Duodenal mucosa (tissue), 2 donors: ENCODE data around the gene AVP.
A peak's percentile ranks its signal among the peaks of the same experiment; 100 is the strongest.
"Not testable (repeated sequence)": the region's sequence is repeated elsewhere in the genome, so short reads cannot be mapped to it uniquely, and the experiment has no call there.

ENCODE experiments used
- H3K27ac ChIP-seq: one replicate; pipeline ENCODE4 v1.7.0; 2013; ENCODE audit warnings: low read depth, low read length
- H3K27me3 ChIP-seq, 2 donors: one replicate each; pipeline ENCODE4 v1.7.0; 2013; ENCODE audit warnings: low read length in 2 of 2, control low read depth in 1 of 2; ENCODE audit not compliant: insufficient read depth in 2 of 2, control insufficient read depth in 1 of 2
- H3K36me3 ChIP-seq, 2 donors: one replicate each; pipeline ENCODE4 v1.7.0; 2013; ENCODE audit warnings: low read length in 2 of 2, control low read depth in 1 of 2; ENCODE audit not compliant: insufficient read depth in 2 of 2, control insufficient read depth in 1 of 2
- H3K4me1 ChIP-seq, 2 donors: one replicate each; pipeline ENCODE4 v1.7.0; 2013; ENCODE audit warnings: low read length in 2 of 2, control low read depth in 1 of 2; ENCODE audit not compliant: insufficient read depth in 2 of 2, control insufficient read depth in 1 of 2
- H3K4me3 ChIP-seq, 2 donors: one replicate each; pipeline ENCODE4 v1.7.0; 2013; ENCODE audit warnings: low read length in 2 of 2, low read depth in 1 of 2
- H3K9ac ChIP-seq, 2 donors: one replicate each; pipeline ENCODE4 v1.7.0; 2013; ENCODE audit warnings: low read length in 2 of 2, low read depth in 1 of 2
- H3K9me3 ChIP-seq, 2 donors: one replicate each; pipeline ENCODE4 v1.7.0; 2013; ENCODE audit warnings: low read length in 2 of 2, control low read depth in 1 of 2; ENCODE audit not compliant: control insufficient read depth in 1 of 2

AVP gene

DNA sequence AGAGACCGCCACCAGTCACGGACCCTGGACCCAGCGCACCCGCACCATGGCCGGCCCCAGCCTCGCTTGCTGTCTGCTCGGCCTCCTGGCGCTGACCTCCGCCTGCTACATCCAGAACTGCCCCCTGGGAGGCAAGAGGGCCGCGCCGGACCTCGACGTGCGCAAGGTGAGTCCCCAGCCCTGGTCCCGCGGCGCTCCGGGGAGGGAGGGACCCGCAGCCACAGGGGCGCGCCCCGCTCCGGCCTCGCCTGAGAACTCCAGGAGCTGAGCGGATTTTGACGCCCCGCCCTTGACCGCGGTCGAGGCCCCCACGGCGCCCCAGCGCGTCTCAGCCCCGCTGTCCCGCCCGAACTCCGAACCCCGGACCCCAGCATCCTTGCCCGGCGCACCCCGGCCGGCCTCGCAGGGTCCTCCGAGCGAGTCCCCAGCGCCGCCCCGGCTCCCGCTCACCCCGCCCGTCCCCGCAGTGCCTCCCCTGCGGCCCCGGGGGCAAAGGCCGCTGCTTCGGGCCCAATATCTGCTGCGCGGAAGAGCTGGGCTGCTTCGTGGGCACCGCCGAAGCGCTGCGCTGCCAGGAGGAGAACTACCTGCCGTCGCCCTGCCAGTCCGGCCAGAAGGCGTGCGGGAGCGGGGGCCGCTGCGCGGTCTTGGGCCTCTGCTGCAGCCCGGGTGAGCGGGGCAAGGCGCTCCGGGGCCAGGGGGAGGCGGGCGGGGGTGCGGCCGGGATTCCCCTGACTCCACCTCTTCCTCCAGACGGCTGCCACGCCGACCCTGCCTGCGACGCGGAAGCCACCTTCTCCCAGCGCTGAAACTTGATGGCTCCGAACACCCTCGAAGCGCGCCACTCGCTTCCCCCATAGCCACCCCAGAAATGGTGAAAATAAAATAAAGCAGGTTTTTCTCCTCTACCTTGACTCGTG is 12.7 kb downstream of the AVP start, which contains the start of gene OXT:
Gene OXT, plus strand, starts transcription at position 11 of the 920 bp plus-strand sequence. Its CDS starts 36 bp downstream, at position 47.
- no peaks in the 10 kb centered on the region for H3K36me3 ChIP-seq
- H3K4me3 ChIP-seq, result peak within 1 kb of the TSS; percentile 47 to 61
- H3K9ac ChIP-seq, result no peak within 1 kb of the TSS
- no peak within 1 kb of the TSS for H3K27ac ChIP-seq
- no peaks in the 10 kb centered on the region for H3K27me3 ChIP-seq
- H3K4me1 ChIP-seq, result peaks cover 5 to 23% of the 10 kb centered on the region in 2 donors
- no peaks in the 10 kb centered on the region for H3K9me3 ChIP-seq

GRCh38 chr20:3071266-3071609 is 13.3 kb downstream of the AVP start:
- no peak overlapping the region for H3K27ac ChIP-seq

DNA sequence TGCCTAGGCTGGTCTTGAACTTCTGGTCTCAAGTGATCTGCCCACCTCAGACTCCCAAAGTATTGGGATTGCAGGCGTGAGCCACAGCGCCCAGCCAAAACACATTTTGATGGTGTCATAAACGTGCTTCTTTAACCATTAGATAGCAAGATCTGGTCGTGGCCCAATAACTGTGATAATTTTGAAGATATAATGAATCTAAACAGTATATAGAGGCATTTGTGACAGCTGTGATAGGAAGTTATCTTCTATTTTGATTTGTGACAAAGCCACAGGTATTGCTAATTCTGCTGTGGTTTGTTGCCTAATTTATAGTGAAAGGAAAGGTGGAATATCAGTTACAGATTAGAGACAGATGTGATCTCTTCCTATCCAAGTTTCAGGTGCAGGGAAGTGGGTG is 13.8 kb downstream of the AVP start:
- no peaks in the 10 kb centered on the region for H3K27me3 ChIP-seq
- H3K4me1 ChIP-seq, result peaks cover 5 to 23% of the 10 kb centered on the region in 2 donors
- H3K9ac ChIP-seq, result no peak overlapping the region

More at GRCh38 chr20:3071266-3071609, 13.3 kb downstream of the AVP start:
- peaks cover 5 to 23% of the 10 kb centered on the region in 2 donors for H3K4me1 ChIP-seq
- H3K27me3 ChIP-seq, result no peaks in the 10 kb centered on the region
- H3K9ac ChIP-seq, result no peak overlapping the region
- no peaks in the 10 kb centered on the region for H3K9me3 ChIP-seq
- H3K4me3 ChIP-seq, result peak overlapping the region; percentile 47 to 61
- no peaks in the 10 kb centered on the region for H3K36me3 ChIP-seq

DNA sequence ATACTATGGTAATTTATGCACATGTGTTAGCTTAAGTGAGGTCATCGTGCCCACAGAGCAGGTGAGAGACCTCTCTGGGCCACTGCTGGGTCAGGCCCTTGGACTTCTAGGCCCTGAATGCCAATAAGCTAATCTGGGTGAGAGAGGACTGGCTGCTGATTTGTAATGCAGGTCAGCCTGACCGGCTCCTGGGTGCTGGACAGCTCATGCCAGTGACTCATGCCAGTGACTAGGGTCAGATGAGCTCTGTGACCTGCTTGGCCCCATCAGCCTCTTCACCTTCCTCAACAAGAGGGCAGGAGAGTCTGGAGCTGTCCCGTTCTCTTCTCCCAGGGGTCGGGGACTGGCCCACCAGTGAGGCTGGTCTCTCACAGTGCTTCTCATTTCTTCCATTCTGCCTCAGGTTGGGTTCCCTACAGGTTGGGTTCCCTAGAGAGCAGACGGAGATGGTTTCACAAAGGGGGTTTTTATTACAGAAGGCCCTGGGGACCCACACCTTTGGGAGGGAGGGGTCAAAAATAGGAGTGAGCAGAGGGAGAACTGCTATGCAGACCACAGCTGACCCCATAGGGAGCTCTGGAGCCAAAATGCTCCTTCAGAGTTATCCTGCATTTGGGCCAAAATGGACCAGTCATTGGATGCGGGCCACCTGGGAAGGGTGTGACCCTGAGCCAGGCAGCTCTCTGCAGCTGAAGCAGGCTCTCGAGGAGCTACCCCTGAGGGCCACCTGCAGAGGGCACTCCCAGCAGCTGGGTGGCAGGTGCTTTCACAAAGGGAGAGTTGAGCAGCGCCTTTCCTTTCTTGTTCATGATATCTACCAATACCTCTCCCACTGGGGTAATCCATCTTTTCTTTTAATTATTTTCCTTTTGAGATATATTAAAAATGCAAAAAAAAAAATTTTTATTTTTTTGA is 15.3 kb downstream of the AVP start:
- Histone ChIP-seq H3K4me3 (no peak overlapping the region), H3K36me3 (no peaks in the 10 kb centered on the region), H3K27me3 (no peaks in the 10 kb centered on the region), H3K4me1 (peaks cover 5 to 13% of the 10 kb centered on the region in 2 donors), H3K27ac (no peak overlapping the region), H3K9ac (no peak overlapping the region), H3K9me3 (no peaks in the 10 kb centered on the region)

More for the DNA sequence above, 13.8 kb downstream of the AVP start:
- Histone ChIP-seq H3K36me3 (no peaks in the 10 kb centered on the region), H3K27ac (no peak overlapping the region), H3K9me3 (no peaks in the 10 kb centered on the region), H3K4me3 (no peak overlapping the region)

GRCh38 chr20:3068075-3068474 is 16.4 kb downstream of the AVP start:
- Histone ChIP-seq H3K27me3 (no peaks in the 10 kb centered on the region), H3K27ac (no peak overlapping the region), H3K36me3 (no peaks in the 10 kb centered on the region), H3K4me1 (peaks cover 5 to 12% of the 10 kb centered on the region in 2 donors), H3K9ac (no peak overlapping the region), H3K9me3 (no peaks in the 10 kb centered on the region), H3K4me3 (no peak overlapping the region)

- H3K9me3 ChIP-seq, result no peaks in the 10 kb centered on the region
- H3K4me1 ChIP-seq, result peaks cover 3 to 10% of the 10 kb centered on the region in 2 donors
- no peak overlapping the region for H3K9ac ChIP-seq
- H3K27me3 ChIP-seq, result no peaks in the 10 kb centered on the region
- no peak overlapping the region for H3K27ac ChIP-seq
- no peak overlapping the region for H3K4me3 ChIP-seq
- no peaks in the 10 kb centered on the region for H3K36me3 ChIP-seq
Measured at GRCh38 chr20:3067139-3068014, 17.1 kb downstream of the AVP start.

- not testable (repeated sequence) for H3K4me1 ChIP-seq, H3K27me3 ChIP-seq, H3K4me3 ChIP-seq, H3K9ac ChIP-seq, H3K9me3 ChIP-seq, H3K27ac ChIP-seq, H3K36me3 ChIP-seq
Measured at GRCh38 chr20:3064119-3064518, 20.4 kb downstream of the AVP start.

- Histone ChIP-seq H3K9me3 (no peaks in the 10 kb centered on the region), H3K4me1 (no peaks in the 10 kb centered on the region), H3K27me3 (no peaks in the 10 kb centered on the region), H3K27ac (no peak overlapping the region), H3K36me3 (no peaks in the 10 kb centered on the region), H3K4me3 (no peak overlapping the region), H3K9ac (no peak overlapping the region)
Measured at GRCh38 chr20:3059489-3059888, 25.0 kb downstream of the AVP start.

GRCh38 chr20:3051385-3052019 is 33.0 kb downstream of the AVP start:
- no peaks in the 10 kb centered on the region for H3K9me3 ChIP-seq
- peaks cover 20 to 25% of the 10 kb centered on the region in 2 donors for H3K36me3 ChIP-seq
- no peaks in the 10 kb centered on the region for H3K27me3 ChIP-seq
- no peak overlapping the region for H3K4me3 ChIP-seq
- H3K27ac ChIP-seq, result no peak overlapping the region
- H3K4me1 ChIP-seq, result peaks cover 3 to 12% of the 10 kb centered on the region in 2 donors
- no peak overlapping the region for H3K9ac ChIP-seq
